ENCODE measurements around the gene PRADC1.

DNA sequence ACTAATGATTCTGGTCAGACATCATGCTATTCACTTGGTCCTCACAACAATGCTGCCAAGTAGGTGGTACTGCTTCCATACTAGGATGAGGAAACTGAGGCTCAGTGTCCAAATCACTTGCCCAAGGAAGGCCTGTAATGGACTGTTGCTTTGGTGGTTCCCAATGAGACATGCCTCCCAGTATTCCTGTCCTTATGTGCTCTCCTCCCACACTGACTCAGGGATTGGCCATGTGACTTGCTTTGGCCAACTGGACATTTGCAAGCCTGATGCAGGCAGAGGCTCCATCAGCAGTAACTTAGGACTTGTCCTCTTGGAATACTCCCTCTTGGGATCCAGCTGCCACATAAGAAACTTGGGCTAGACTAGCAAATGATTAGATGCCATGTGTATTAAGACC, 48.2 kb upstream of the PRADC1 start:
- no peak for TF ChIP-seq EZH2 (IDR thresholded peaks at IDR 0.05)
- TF ChIP-seq, protein P1, sequence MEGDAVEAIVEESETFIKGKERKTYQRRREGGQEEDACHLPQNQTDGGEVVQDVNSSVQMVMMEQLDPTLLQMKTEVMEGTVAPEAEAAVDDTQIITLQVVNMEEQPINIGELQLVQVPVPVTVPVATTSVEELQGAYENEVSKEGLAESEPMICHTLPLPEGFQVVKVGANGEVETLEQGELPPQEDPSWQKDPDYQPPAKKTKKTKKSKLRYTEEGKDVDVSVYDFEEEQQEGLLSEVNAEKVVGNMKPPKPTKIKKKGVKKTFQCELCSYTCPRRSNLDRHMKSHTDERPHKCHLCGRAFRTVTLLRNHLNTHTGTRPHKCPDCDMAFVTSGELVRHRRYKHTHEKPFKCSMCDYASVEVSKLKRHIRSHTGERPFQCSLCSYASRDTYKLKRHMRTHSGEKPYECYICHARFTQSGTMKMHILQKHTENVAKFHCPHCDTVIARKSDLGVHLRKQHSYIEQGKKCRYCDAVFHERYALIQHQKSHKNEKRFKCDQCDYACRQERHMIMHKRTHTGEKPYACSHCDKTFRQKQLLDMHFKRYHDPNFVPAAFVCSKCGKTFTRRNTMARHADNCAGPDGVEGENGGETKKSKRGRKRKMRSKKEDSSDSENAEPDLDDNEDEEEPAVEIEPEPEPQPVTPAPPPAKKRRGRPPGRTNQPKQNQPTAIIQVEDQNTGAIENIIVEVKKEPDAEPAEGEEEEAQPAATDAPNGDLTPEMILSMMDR (IDR thresholded peaks at IDR 0.05) = no peak
